Activated CD4-positive, CD25-positive, alpha-beta regulatory T cell treated with anti-CD3 and anti-CD28 coated beads, Interleukin-2, amount 50 U/mL, for 16 hours (primary cell): ENCODE measurements around the gene RBPJ.
"Not testable (repeated sequence)": the region's sequence is repeated elsewhere in the genome, so short reads cannot be mapped to it uniquely, and the experiment has no call there.

ENCODE experiments used
- DNase-seq: peaks from one replicate; pipeline ENCODE4 v3.0.0-alpha.2; 2020; ENCODE audit warnings: low read depth, low spot score

RBPJ gene

GRCh38 chr4:26342328-26343037, 21.7 kb downstream of the RBPJ start:
- DNase-seq: no peak

- no peak for DNase-seq
These were observed 22.2 kb downstream of the RBPJ start for GRCh38 chr4:26343038-26343398.

- DNase-seq: no peak
These were observed 24.2 kb downstream of the RBPJ start for GRCh38 chr4:26344901-26345564.

GRCh38 chr4:26345565-26345938, 24.7 kb downstream of the RBPJ start:
- DNase-seq: no peak

GRCh38 chr4:26346203-26346620, 25.4 kb downstream of the RBPJ start:
- DNase-seq: no peak

GRCh38 chr4:26349496-26349895, 28.7 kb downstream of the RBPJ start:
- no peak for DNase-seq

- DNase-seq: no peak
These were observed 30.9 kb downstream of the RBPJ start for GRCh38 chr4:26351685-26352084.

- DNase-seq: no peak
These were observed 33.7 kb downstream of the RBPJ start for GRCh38 chr4:26354491-26354890.

GRCh38 chr4:26355392-26356052, 34.7 kb downstream of the RBPJ start:
- DNase-seq: no peak

- no peak for DNase-seq
These were observed 35.3 kb downstream of the RBPJ start for GRCh38 chr4:26356081-26356501.

- DNase-seq: not testable (repeated sequence)
These were observed 38.7 kb downstream of the RBPJ start for GRCh38 chr4:26359521-26359920.

GRCh38 chr4:26360273-26360672, 39.5 kb downstream of the RBPJ start:
- DNase-seq: no peak

GRCh38 chr4:26360864-26361263, 40.0 kb downstream of the RBPJ start:
- DNase-seq: no peak

- DNase-seq: no peak
These were observed 40.5 kb downstream of the RBPJ start for GRCh38 chr4:26361297-26361696.

- DNase-seq: no peak
These were observed 42.1 kb downstream of the RBPJ start for GRCh38 chr4:26362745-26363439.

GRCh38 chr4:26365537-26366150, 44.8 kb downstream of the RBPJ start:
- no peak for DNase-seq

GRCh38 chr4:26367811-26368210, 47.0 kb downstream of the RBPJ start:
- no peak for DNase-seq

GRCh38 chr4:26368685-26369084, 47.9 kb downstream of the RBPJ start:
- DNase-seq: no peak

- DNase-seq: no peak
These were observed 48.3 kb downstream of the RBPJ start for GRCh38 chr4:26369132-26369531.

GRCh38 chr4:26369581-26369980, 48.8 kb downstream of the RBPJ start:
- DNase-seq: no peak

- no peak for DNase-seq
These were observed 51.3 kb downstream of the RBPJ start for GRCh38 chr4:26372076-26372475.
